GM18505 (cell line): Measurements from ENCODE around the gene KLHL29.

Experiments
- ATAC-seq: cut with Tn5 transposase; IDR thresholded peaks from one replicate; pipeline ENCODE4 v1.9.1; 2021; ENCODE audit not compliant: unreplicated experiment
- POLR2A ChIP-seq: IDR thresholded peaks from 4 replicates; pipeline ENCODE4 v1.6.1; 2011; ENCODE audit warnings: borderline replicate concordance; ENCODE audit not compliant: insufficient read depth, insufficient read length; ENCODE audit errors: extremely low read depth

The KLHL29 gene

GRCh38 chr2:23551875-23552274, 166.9 kb downstream of the KLHL29 start:
- no peak for TF ChIP-seq POLR2A
- no peak for ATAC-seq

GRCh38 chr2:23553561-23553960, 168.6 kb downstream of the KLHL29 start:
- TF ChIP-seq POLR2A: no peak
- no peak for ATAC-seq

- ATAC-seq: no peak
- TF ChIP-seq POLR2A: no peak
Measured at GRCh38 chr2:23554054-23554697, 169.2 kb downstream of the KLHL29 start.

GRCh38 chr2:23555944-23556343, 171.0 kb downstream of the KLHL29 start:
- no peak for TF ChIP-seq POLR2A
- ATAC-seq: no peak

GRCh38 chr2:23556929-23557328, 171.9 kb downstream of the KLHL29 start:
- TF ChIP-seq POLR2A: no peak
- no peak for ATAC-seq

- ATAC-seq: no peak
- no peak for TF ChIP-seq POLR2A
Measured at GRCh38 chr2:23557455-23557854, 172.5 kb downstream of the KLHL29 start.

- ATAC-seq: no peak
Measured at GRCh38 chr2:23559561-23560239, 174.7 kb downstream of the KLHL29 start.

GRCh38 chr2:23561088-23561487, 176.1 kb downstream of the KLHL29 start:
- no peak for ATAC-seq
- TF ChIP-seq POLR2A: no peak

More at GRCh38 chr2:23559561-23560239, 174.7 kb downstream of the KLHL29 start:
- TF ChIP-seq POLR2A: no peak

GRCh38 chr2:23561544-23561943, 176.6 kb downstream of the KLHL29 start:
- no peak for ATAC-seq
- no peak for TF ChIP-seq POLR2A

- ATAC-seq: no peak
Measured at GRCh38 chr2:23562143-23562542, 177.2 kb downstream of the KLHL29 start.

GRCh38 chr2:23563151-23563550, 178.2 kb downstream of the KLHL29 start:
- no peak for ATAC-seq
- no peak for TF ChIP-seq POLR2A

More at GRCh38 chr2:23562143-23562542, 177.2 kb downstream of the KLHL29 start:
- TF ChIP-seq POLR2A: no peak

GRCh38 chr2:23563673-23564614, 179.0 kb downstream of the KLHL29 start:
- TF ChIP-seq POLR2A: no peak
- no peak for ATAC-seq

GRCh38 chr2:23564615-23564960, 179.6 kb downstream of the KLHL29 start:
- no peak for ATAC-seq
- no peak for TF ChIP-seq POLR2A
